ENCODE measurements around the gene PRR30. TPM values are rescaled to one million over a fixed set of nuclear protein-coding genes. Genes with fewer than 3 reads are reported as not detected.

PRR30 gene
- polyA plus RNA-seq, 1 donor: not detected

- no peak for DNase-seq
Measured at GRCh38 chr2:27097341-27097740, 41.9 kb downstream of the PRR30 start.

DNA sequence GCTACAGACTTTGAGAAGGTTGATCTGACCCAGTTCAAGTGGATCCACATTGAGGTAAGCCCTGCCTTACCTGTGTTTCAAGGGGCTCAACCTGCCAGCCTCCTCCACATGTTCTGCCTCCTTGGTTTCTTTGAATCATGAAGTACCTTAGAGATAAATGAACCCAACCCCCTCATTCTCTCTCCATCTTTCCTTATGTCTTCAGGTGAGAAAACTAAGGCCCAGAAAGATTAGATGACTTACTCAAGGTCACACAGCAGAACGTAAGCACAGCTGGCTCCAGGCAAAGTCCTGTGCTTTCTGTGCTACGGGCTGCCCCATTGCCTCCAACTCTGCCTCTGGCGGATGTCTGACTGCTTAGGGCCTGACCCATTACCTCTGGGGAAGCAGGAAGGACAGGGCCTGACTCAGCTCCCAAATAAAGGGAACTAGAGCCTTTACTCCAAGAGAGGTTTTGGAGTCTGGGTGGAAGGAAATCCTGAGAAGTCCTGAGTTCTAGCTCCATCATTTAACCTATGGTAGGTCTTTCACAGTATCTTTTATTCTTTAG is 42.4 kb downstream of the PRR30 start:
- DNase-seq: no peak

GRCh38 chr2:27095745-27096651 is 43.2 kb downstream of the PRR30 start:
- no peak for DNase-seq

GRCh38 chr2:27095427-27095744 is 43.8 kb downstream of the PRR30 start:
- no peak for DNase-seq

GRCh38 chr2:27094353-27094984 is 44.7 kb downstream of the PRR30 start:
- DNase-seq: no peak

DNA sequence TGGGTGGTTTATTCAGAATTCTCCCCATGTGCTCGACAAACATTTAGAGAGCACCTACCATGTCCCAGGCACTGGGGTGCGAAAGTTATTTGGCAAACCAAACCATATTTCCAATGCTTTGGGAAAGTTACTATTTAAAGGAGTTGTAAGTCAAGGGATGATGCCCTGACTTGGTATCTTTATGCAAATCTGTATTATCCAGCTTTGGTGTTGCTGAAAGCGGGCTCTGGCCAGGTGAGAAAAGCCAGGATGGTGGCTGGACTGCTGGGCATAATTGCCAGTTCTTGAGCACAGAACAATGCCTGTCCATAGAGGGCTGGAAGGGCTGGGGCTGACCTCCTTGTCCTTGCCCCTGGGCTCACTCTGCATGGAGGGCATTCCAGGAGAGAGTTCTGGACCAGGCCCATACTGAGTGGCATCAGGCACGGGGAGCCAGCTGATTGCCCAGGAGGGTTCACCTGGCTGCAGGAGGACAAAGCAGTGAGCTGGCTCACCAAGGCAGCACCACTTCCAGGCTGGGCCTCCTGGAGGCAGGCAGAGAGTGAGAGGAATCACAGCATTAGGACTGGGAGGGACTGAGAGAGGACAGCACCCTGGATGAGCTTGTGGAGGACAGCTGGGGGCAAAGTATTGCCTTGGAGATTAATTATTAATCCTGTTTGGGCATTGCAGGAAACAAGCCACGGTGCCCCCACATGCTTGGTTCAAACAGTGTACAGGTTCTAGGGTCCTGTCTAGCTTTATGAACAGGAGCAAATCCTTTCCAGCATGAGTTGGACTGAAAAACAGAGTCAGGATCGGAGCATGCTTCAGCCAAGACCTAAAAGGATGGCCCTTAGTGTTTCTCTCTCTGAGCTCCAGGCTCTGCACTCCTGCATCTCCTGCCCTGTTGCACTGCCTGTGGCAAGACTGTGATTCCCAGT is 45.5 kb downstream of the PRR30 start:
- no peak for DNase-seq

DNA sequence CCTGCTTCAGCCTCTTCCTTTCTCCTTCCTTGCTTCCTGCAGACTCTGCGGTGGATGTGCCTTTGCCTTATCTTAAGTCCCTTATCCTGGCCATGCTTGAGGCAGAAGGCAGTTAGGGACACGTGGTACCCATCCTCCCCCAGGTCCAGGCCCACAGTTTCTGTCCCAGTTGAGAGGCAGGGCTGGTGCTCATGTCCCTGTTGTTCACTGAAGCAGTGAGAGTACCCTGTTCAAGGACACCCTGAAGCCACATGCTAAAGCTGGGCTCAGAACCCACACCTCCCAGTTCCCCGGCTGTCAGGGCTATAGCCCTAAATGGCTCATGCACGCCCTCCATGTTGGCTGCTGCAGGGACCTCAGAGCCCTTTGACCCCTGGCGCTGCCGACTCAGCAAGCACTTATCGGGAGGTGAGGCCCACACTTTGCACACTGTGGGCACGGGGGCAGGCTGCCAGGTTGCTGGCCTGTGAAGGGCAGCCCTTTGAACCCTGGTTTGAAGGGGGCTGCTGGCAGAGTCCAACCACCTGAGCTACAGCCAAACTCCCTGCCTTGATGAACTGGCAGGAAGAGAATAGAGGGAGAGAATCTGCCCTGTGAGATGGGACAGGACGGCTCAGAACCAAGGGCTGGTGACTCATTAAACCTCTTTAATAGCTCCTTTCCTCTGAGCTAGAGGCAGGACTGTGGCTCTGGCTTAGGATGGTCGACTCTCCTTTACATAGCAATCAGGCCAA is 46.3 kb downstream of the PRR30 start:
- no peak for DNase-seq

- no peak for DNase-seq
Measured at GRCh38 chr2:27091746-27092695, 47.2 kb downstream of the PRR30 start.

GRCh38 chr2:27089111-27089954 is 49.9 kb downstream of the PRR30 start:
- DNase-seq: no peak

GRCh38 chr2:27088634-27089033 is 50.6 kb downstream of the PRR30 start:
- no peak for DNase-seq

DNA sequence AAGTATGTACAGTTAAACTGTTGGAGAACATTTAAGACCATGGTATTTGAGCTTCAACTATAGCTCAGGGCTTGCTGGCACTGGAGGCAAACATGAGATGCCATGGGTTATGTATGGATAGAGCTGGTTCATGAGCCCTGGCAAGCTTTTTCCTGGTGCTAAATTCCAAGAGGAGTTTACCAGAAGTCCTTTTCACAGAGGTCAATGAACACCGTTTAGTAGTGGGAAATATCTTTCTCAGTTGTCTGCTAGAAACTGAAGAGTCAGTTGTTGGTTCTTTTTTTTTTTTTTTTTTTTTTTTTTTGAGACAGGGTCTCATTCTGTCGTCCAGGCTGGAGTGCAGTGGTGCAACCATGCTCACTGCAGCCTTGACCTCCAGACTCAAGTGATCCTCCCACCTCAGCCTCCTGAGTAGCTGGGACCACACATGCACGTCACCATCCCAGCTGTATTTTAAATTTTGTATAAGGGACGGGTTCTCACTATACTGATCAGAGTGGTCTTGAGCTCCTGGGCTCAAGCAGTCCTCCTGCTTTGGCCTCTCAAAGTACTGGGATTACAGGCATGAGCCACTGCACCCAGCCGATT is 51.3 kb downstream of the PRR30 start:
- no peak for DNase-seq

Other genes starting within 250 kb of the PRR30 start
- 12.2 TPM for gene MAPRE3, start 168.8 kb downstream of the PRR30 start, polyA plus RNA-seq (ENCODE audit: insufficient read length)
- gene TMEM214, start 106.4 kb downstream of the PRR30 start, polyA plus RNA-seq (ENCODE audit: insufficient read length): 68.9 TPM
- gene AGBL5, start 87.7 kb downstream of the PRR30 start, polyA plus RNA-seq (ENCODE audit: insufficient read length): 66.9 TPM
- gene OST4, start 67.8 kb downstream of the PRR30 start, polyA plus RNA-seq (ENCODE audit: insufficient read length): 205 TPM
- 57.7 TPM for gene EMILIN1, start 60.8 kb downstream of the PRR30 start, polyA plus RNA-seq (ENCODE audit: insufficient read length)
- gene KHK, start 52.6 kb downstream of the PRR30 start, polyA plus RNA-seq (ENCODE audit: insufficient read length): 47.9 TPM
- gene CGREF1, start 20.3 kb downstream of the PRR30 start, polyA plus RNA-seq (ENCODE audit: insufficient read length): 5.4 TPM
- gene ABHD1, start 15.6 kb downstream of the PRR30 start, polyA plus RNA-seq (ENCODE audit: insufficient read length): 1.4 TPM
- 49.3 TPM for gene PREB, start 4.8 kb downstream of the PRR30 start, polyA plus RNA-seq (ENCODE audit: insufficient read length)
- 0.50 TPM for gene TCF23, start 9.6 kb upstream of the PRR30 start, polyA plus RNA-seq (ENCODE audit: insufficient read length)
- gene ATRAID, start 72.6 kb upstream of the PRR30 start, polyA plus RNA-seq (ENCODE audit: insufficient read length): 147 TPM
- 48.6 TPM for gene SLC5A6, start 72.9 kb upstream of the PRR30 start, polyA plus RNA-seq (ENCODE audit: insufficient read length)
- gene CAD, start 78.0 kb upstream of the PRR30 start, polyA plus RNA-seq (ENCODE audit: insufficient read length): 54.3 TPM
- gene SLC30A3, start 123.6 kb upstream of the PRR30 start, polyA plus RNA-seq (ENCODE audit: insufficient read length): 6.2 TPM
- gene DNAJC5G, start 136.0 kb upstream of the PRR30 start, polyA plus RNA-seq (ENCODE audit: insufficient read length): 2.0 TPM
- gene TRIM54, start 143.0 kb upstream of the PRR30 start, polyA plus RNA-seq (ENCODE audit: insufficient read length): 6.7 TPM
- 0.65 TPM for gene UCN, start 169.0 kb upstream of the PRR30 start, polyA plus RNA-seq (ENCODE audit: insufficient read length)
- 97.4 TPM for gene MPV17, start 183.7 kb upstream of the PRR30 start, polyA plus RNA-seq (ENCODE audit: insufficient read length)
- gene GTF3C2, start 217.4 kb upstream of the PRR30 start, polyA plus RNA-seq (ENCODE audit: insufficient read length): 86.7 TPM
- gene EIF2B4, start 230.9 kb upstream of the PRR30 start, polyA plus RNA-seq (ENCODE audit: insufficient read length): 57.9 TPM
- gene SNX17, start 231.2 kb upstream of the PRR30 start, polyA plus RNA-seq (ENCODE audit: insufficient read length): 94.4 TPM
- gene ZNF513, start 241.3 kb upstream of the PRR30 start, polyA plus RNA-seq (ENCODE audit: insufficient read length): 19.6 TPM